Measurements from ENCODE around the gene NALCN. TPM values are rescaled to one million over a fixed set of nuclear protein-coding genes. Genes with fewer than 3 reads are reported as not detected.
A peak's percentile ranks its signal among the peaks of the same experiment; 100 is the strongest.

The NALCN gene
- total RNA-seq, 1 experiment from 2014 or later: 0.52 TPM

- POLR2A ChIA-PET (ENCODE audit: low non-redundant PET): no interaction called here
Measured at GRCh38 chr13:101082441-101082840, 333.9 kb downstream of the NALCN start.

GRCh38 chr13:101080616-101081015, 335.7 kb downstream of the NALCN start:
- no peak for TF ChIP-seq CTCF (conservative IDR thresholded peaks at IDR 0.05; ENCODE audit: low read depth, low read length)
- Histone ChIP-seq H3K27ac (ENCODE audit: low read depth, low read length, poor library complexity, severe bottlenecking) (no peak overlapping the region), H3K9me3 (ENCODE audit: low read depth, low read length, poor library complexity, severe bottlenecking) (no peaks in the 10 kb centered on the region), H3K36me3 (ENCODE audit: insufficient read depth, low read length, poor library complexity, severe bottlenecking) (no peaks in the 10 kb centered on the region), H3K4me1 (ENCODE audit: insufficient read depth, low read length, poor library complexity, severe bottlenecking) (no peaks in the 10 kb centered on the region), H3K4me3 (ENCODE audit: low read depth, low read length, poor library complexity, severe bottlenecking) (no peak overlapping the region), H3K27me3 (replicated peaks; ENCODE audit: insufficient read depth, low read depth, low read length, poor library complexity) (no peaks in the 10 kb centered on the region)
- ChIA-PET POLR2A (ENCODE audit: low non-redundant PET) (no interaction called here), CTCF (no interaction called here)
- DNase-seq (ENCODE audit: low spot score): no peak
- no TSS peak for BruUV-seq (replicated peaks)
- intact Hi-C loops (cut with micrococcal nuclease; ENCODE audit: unreplicated experiment): no loop called here

More at GRCh38 chr13:101082441-101082840, 333.9 kb downstream of the NALCN start:
- TF ChIP-seq CTCF (conservative IDR thresholded peaks at IDR 0.05; ENCODE audit: low read depth, low read length): no peak
- TF ChIP-seq EZH2 (IDR thresholded peaks at IDR 0.05; ENCODE audit: borderline replicate concordance, low read depth, low read length, poor library complexity, severe bottlenecking): no peak
- CTCF ChIA-PET: no interaction called here
- H3K27ac ChIP-seq (ENCODE audit: low read depth, low read length, poor library complexity, severe bottlenecking): no peak overlapping the region
- intact Hi-C loops (cut with micrococcal nuclease; ENCODE audit: unreplicated experiment): no loop called here
- H3K36me3 ChIP-seq (ENCODE audit: insufficient read depth, low read length, poor library complexity, severe bottlenecking): no peaks in the 10 kb centered on the region
- H3K27me3 ChIP-seq (replicated peaks; ENCODE audit: insufficient read depth, low read depth, low read length, poor library complexity): no peaks in the 10 kb centered on the region
- no TSS peak for BruUV-seq (replicated peaks)
- no peak overlapping the region for H3K4me3 ChIP-seq (ENCODE audit: low read depth, low read length, poor library complexity, severe bottlenecking)
- no peaks in the 10 kb centered on the region for H3K4me1 ChIP-seq (ENCODE audit: insufficient read depth, low read length, poor library complexity, severe bottlenecking)
- no peaks in the 10 kb centered on the region for H3K9me3 ChIP-seq (ENCODE audit: low read depth, low read length, poor library complexity, severe bottlenecking)
- DNase-seq (ENCODE audit: low spot score): no peak

- H3K27ac ChIP-seq (ENCODE audit: low read depth, low read length, poor library complexity, severe bottlenecking): no peak overlapping the region
- H3K27me3 ChIP-seq (replicated peaks; ENCODE audit: insufficient read depth, low read depth, low read length, poor library complexity): no peaks in the 10 kb centered on the region
- BruUV-seq (replicated peaks): no TSS peak
- DNase-seq (ENCODE audit: low spot score): peak; percentile 74
- H3K4me3 ChIP-seq (ENCODE audit: low read depth, low read length, poor library complexity, severe bottlenecking): no peak overlapping the region
- intact Hi-C loops (cut with micrococcal nuclease; ENCODE audit: unreplicated experiment): no loop called here
- TF ChIP-seq CTCF (conservative IDR thresholded peaks at IDR 0.05; ENCODE audit: low read depth, low read length) (no peak), EZH2 (IDR thresholded peaks at IDR 0.05; ENCODE audit: borderline replicate concordance, low read depth, low read length, poor library complexity, severe bottlenecking) (no peak)
- no peaks in the 10 kb centered on the region for H3K36me3 ChIP-seq (ENCODE audit: insufficient read depth, low read length, poor library complexity, severe bottlenecking)
- H3K4me1 ChIP-seq (ENCODE audit: insufficient read depth, low read length, poor library complexity, severe bottlenecking): no peaks in the 10 kb centered on the region
- no peaks in the 10 kb centered on the region for H3K9me3 ChIP-seq (ENCODE audit: low read depth, low read length, poor library complexity, severe bottlenecking)
- POLR2A ChIA-PET (ENCODE audit: low non-redundant PET): no interaction called here
- CTCF ChIA-PET: interaction anchor here (0.8 kb wide), 1 partner anchor 642 kb away, joined by 4 read pairs; no protein-coding TSS in a partner anchor
Measured at GRCh38 chr13:101065329-101065728, 351.0 kb downstream of the NALCN start.
